GM06990 (cell line): Measurements from ENCODE around the gene PKP1.

Experiments used
- DNase-seq: peaks from one replicate; pipeline ENCODE4 v3.0.0-alpha.2; 2011; ENCODE audit not compliant: insufficient read length; ENCODE audit errors: extremely low read depth
- H3K27me3 ChIP-seq: replicated peaks from 2 replicates; pipeline ENCODE4 v1.6.0; 2011; ENCODE audit warnings: low read length; ENCODE audit not compliant: control insufficient read depth, insufficient read depth
- H3K36me3 ChIP-seq: 2 replicates; pipeline ENCODE4 v1.5.1; 2011; ENCODE audit warnings: low read length; ENCODE audit not compliant: control insufficient read depth, insufficient read depth
- H3K4me3 ChIP-seq: replicated peaks from 2 replicates; pipeline ENCODE4 v1.5.1; 2011; ENCODE audit warnings: low read depth, mild to moderate bottlenecking, control low read depth, low read length
- CTCF ChIP-seq: IDR thresholded peaks from 2 replicates; pipeline ENCODE4 v1.5.1; 2011; ENCODE audit warnings: low read length, control low read depth, mild to moderate bottlenecking, inconsistent platforms; ENCODE audit not compliant: insufficient read depth, poor library complexity, severe bottlenecking

PKP1 gene

DNA sequence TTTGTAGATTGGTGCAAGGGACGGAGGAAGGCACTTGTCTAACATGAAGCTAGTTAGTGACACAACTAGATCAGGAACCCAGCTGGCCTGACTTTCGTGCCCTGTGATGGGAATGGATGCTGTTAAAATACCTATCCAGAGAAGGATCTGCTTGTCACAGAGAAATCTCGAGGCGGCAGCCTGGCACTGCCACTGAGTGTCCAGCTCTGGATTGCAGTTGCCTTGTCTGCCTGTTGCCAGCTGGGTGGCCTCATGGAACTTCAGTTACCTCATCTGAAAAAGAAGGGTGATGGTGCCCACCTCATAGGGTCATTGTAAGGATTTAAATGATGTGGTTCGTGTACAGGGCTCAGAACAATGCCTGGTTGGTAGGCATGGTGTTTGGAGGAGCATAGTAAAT, 2.4 kb upstream of the PKP1 start:
- DNase-seq: no peak

DNA sequence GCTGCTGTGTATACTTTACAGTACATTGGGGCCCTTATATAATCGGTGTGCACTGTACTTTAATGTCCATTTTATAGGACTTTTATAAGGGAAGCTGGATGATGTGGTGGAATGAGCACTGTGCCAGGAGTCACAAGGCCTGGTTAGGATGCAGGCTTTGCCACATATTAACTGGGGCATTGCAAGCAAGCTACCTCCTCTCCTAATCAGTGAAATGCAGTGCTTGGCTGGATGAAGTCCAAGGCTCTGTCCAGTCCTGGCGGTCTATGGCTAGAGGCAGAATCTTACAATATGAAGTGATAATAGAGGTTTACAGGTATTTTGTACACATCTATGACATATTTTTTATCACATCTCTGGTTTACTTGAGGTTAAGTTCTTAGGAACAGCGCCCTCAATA, 1.7 kb upstream of the PKP1 start:
- no peak for DNase-seq
- TF ChIP-seq CTCF: no peak
- no peaks in the 10 kb centered on the region for H3K36me3 ChIP-seq
- H3K4me3 ChIP-seq: no peak overlapping the region
- peaks cover 3% of the 10 kb centered on the region for H3K27me3 ChIP-seq

More for the DNA sequence above, 2.4 kb upstream of the PKP1 start:
- H3K36me3 ChIP-seq: no peaks in the 10 kb centered on the region
- H3K27me3 ChIP-seq: peaks cover 1% of the 10 kb centered on the region
- no peak overlapping the region for H3K4me3 ChIP-seq
- no peak for TF ChIP-seq CTCF

DNA sequence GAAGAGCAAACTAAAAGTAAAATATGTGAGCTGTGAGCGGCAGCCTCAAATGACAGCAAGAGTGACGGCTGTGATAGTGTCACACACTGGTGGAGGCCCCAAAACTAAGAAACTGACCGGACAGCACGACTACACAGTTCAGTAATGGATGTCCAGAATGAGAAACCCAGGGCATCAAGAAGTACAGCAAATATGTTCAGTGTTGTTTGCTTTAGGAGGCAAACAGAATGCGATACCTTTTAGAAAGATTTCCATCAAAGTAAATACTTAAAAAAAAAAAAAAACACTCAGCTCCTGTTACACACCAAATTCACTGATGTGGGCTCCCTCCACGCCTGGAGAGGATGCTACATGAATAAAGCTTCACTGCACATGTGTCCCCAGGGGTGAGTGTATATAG, 1.1 kb upstream of the PKP1 start:
- Histone ChIP-seq H3K27me3 (peaks cover 3% of the 10 kb centered on the region), H3K4me3 (no peak overlapping the region), H3K36me3 (no peaks in the 10 kb centered on the region)
- no peak for TF ChIP-seq CTCF
- DNase-seq: no peak

DNA sequence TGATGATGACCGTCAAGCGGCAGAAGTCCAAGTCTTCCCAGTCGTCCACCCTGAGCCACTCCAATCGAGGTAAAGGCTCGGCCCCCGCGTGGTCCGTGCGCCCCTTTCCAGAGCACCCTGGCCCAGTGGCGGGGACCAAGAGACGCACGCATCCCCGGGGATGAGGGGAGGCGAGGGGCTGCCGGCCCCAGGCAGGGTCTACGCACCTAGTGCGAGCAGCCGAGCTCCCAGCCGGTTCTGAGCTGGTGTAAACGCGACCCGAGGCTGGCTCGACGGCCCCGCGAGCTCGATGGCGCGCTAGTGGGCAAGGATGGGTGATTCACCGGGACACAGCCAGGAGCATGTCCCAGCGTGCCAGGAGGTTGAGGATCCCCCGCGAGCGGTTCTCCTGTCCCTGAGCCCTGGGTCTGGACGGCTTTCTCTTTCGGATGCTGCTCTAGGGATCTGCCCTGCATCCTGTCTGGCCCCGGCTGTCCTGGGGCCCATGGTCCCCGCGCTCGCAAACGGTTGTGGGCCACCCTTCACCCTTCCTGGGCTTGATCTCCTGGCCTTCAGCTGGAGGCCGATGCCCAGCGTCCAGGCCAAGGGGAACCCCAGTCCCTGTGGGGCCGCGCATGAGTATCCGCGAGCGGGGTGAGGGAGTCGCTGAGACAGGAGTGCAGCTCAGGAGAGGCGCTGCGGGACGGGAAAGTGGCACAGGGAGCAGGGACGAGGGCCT, 689 bp downstream of the PKP1 start:
- H3K4me3 ChIP-seq: no peak overlapping the region
- no peak for TF ChIP-seq CTCF
- no peaks in the 10 kb centered on the region for H3K36me3 ChIP-seq
- no peak for DNase-seq
- H3K27me3 ChIP-seq: peaks cover 1% of the 10 kb centered on the region

GRCh38 chr1:201284636-201285035, 1.3 kb downstream of the PKP1 start:
- peaks cover 1% of the 10 kb centered on the region for H3K27me3 ChIP-seq
- H3K4me3 ChIP-seq: no peak overlapping the region
- no peak for TF ChIP-seq CTCF
- no peak for DNase-seq
- no peaks in the 10 kb centered on the region for H3K36me3 ChIP-seq

GRCh38 chr1:201285846-201286245, 2.5 kb downstream of the PKP1 start:
- no peak overlapping the region for H3K4me3 ChIP-seq
- DNase-seq: no peak
- no peaks in the 10 kb centered on the region for H3K36me3 ChIP-seq
- H3K27me3 ChIP-seq: peaks cover 1% of the 10 kb centered on the region; the same call in 1 of the 2 replicates
- TF ChIP-seq CTCF: no peak
